HCT116 (cell line): ENCODE data around the gene CPTP. TPM values are rescaled to one million over a fixed set of nuclear protein-coding genes. Genes with fewer than 3 reads are reported as not detected.

Experiments used
- ATAC-seq: fragments of 200-7000 bp; cut with Tn5 transposase; 2 replicates; pipeline ENCODE4 v1.9.1; 2020; ENCODE audit warnings: mild to moderate bottlenecking, moderate library complexity
- BruUV-seq: library from RNA; stranded (reverse); fragments of 400-500 nt; replicated peaks from 2 replicates; lab custom pipeline; 2021; lab: Mats Ljungman, UMichigan
- CTCF ChIA-PET: fragments of 300-600 bp; sonication (Branson Sonifier 250); formaldehyde crosslinking; loops from one replicate; lab custom pipeline; 2021; ENCODE audit warnings: antibody characterized with exemption; lab: Charles Lee
- POLR2A ChIA-PET: fragments of 300-600, 350-600 bp; sonication (Branson Sonifier 250); formaldehyde crosslinking; loops from one replicate; lab custom pipeline; 2021; ENCODE audit warnings: antibody characterized with exemption; lab: Charles Lee
- RAD21 ChIA-PET, 2 experiments: fragments of 300-600 bp; sonication (Branson Sonifier 250); formaldehyde crosslinking; loops; one replicate each; lab custom pipeline; 2023; ENCODE audit warnings: low total read pairs in 2 of 2; ENCODE audit not compliant: uncharacterized antibody in 2 of 2, unreplicated experiment in 2 of 2, low non-redundant PET in 1 of 2; lab: Charles Lee
- DNase-seq: peaks from one replicate; pipeline ENCODE4 v3.0.0-alpha.2; 2010; ENCODE audit warnings: low read depth, low spot score
- H2AFZ ChIP-seq: fragments of 200-600 bp; shearing (Covaris generic), sonication (generic); 2 replicates; pipeline ENCODE4 v1.6.1; 2017; ENCODE audit warnings: low read depth, mixed run types, mixed read lengths, antibody characterized with exemption, low read length; ENCODE audit not compliant: poor library complexity, severe bottlenecking
- H3K27ac ChIP-seq: 2 replicates; pipeline ENCODE4 v1.5.1; 2012; ENCODE audit warnings: low read depth, low read length
- H3K27me3 ChIP-seq: fragments of 200-600 bp; sonication (generic); 2 replicates; pipeline ENCODE4 v1.6.1; 2016; ENCODE audit warnings: mixed run types, low read length, mixed read lengths; ENCODE audit not compliant: insufficient read depth
- H3K36me3 ChIP-seq, 2 experiments: fragments of 200-500 bp in 1 of 2; fragments of 200-600 bp in 1 of 2; sonication (Bioruptor generic) in 1 of 2; sonication (generic) in 1 of 2; 2 replicates each; pipeline versions ENCODE4 v1.5.1 to v1.6.1; 2014 to 2016; ENCODE audit warnings: low read length in 2 of 2, inconsistent platforms in 1 of 2, mixed read lengths in 1 of 2, mixed run types in 1 of 2; ENCODE audit not compliant: insufficient read depth in 2 of 2, control insufficient read depth in 1 of 2
- H3K4me1 ChIP-seq, 2 experiments: fragments of 200-600 bp in 1 of 2; sonication (generic) in 1 of 2; 2 replicates each; pipeline versions ENCODE4 v1.5.1 to v1.6.1; 2012 to 2017; ENCODE audit warnings: low read length in 2 of 2, inconsistent platforms in 1 of 2, mild to moderate bottlenecking in 1 of 2, mixed read lengths in 1 of 2, mixed run types in 1 of 2, moderate library complexity in 1 of 2; ENCODE audit not compliant: insufficient read depth in 2 of 2, control insufficient read depth in 1 of 2
- H3K4me2 ChIP-seq: fragments of 200-600 bp; sonication (generic); 2 replicates; pipeline ENCODE4 v1.6.1; 2017; ENCODE audit warnings: mixed run types, low read length, mixed read lengths
- H3K4me3 ChIP-seq, 2 experiments: fragments of 200-600 bp in 1 of 2; sonication (generic) in 1 of 2; replicated peaks in 1 of 2; 2 replicates each; pipeline ENCODE4 v1.5.1; 2011 to 2016; ENCODE audit warnings: low read length in 2 of 2, control low read depth in 1 of 2, low read depth in 1 of 2, mild to moderate bottlenecking in 1 of 2, mixed read lengths in 1 of 2, mixed run types in 1 of 2
- H3K79me2 ChIP-seq: fragments of 200-600 bp; sonication (generic); 2 replicates; pipeline ENCODE4 v1.6.1; 2017; ENCODE audit warnings: mild to moderate bottlenecking, mixed run types, low read length, moderate library complexity, mixed read lengths; ENCODE audit not compliant: insufficient read depth
- H3K9ac ChIP-seq: fragments of 200-600 bp; sonication (generic); 2 replicates; pipeline ENCODE4 v1.6.1; 2016; ENCODE audit warnings: low read length, mixed read lengths
- H3K9me2 ChIP-seq: fragments of 200-600 bp; sonication (generic), shearing (Covaris generic); 2 replicates; pipeline ENCODE4 v1.6.1; 2017; ENCODE audit warnings: mixed run types, mild to moderate bottlenecking, moderate library complexity; ENCODE audit not compliant: insufficient read depth
- H3K9me3 ChIP-seq, 2 experiments: fragments of 200-500 bp in 1 of 2; fragments of 200-600 bp in 1 of 2; sonication (Bioruptor generic) in 1 of 2; sonication (generic) in 1 of 2; 2 replicates each; pipeline ENCODE4 v1.6.1; 2014 to 2017; ENCODE audit warnings: low read length in 2 of 2, mixed read lengths in 2 of 2, inconsistent platforms in 1 of 2, low read depth in 1 of 2, mild to moderate bottlenecking in 1 of 2, mixed run types in 1 of 2, moderate library complexity in 1 of 2; ENCODE audit not compliant: control insufficient read depth in 1 of 2, insufficient read depth in 1 of 2
- H4K20me1 ChIP-seq: fragments of 200-600 bp; sonication (generic), shearing (Covaris generic); 2 replicates; pipeline ENCODE4 v1.6.1; 2017; ENCODE audit warnings: mixed run types, mild to moderate bottlenecking, moderate library complexity; ENCODE audit not compliant: insufficient read depth
- CBX3 ChIP-seq: IDR thresholded peaks from 2 replicates; pipeline ENCODE4 v1.6.1; 2012; ENCODE audit warnings: low read depth
- CEBPB ChIP-seq: IDR thresholded peaks from 2 replicates; pipeline ENCODE4 v1.6.1; 2012; ENCODE audit warnings: low read depth
- CTCF ChIP-seq, 3 experiments: fragments of 200-600 bp in 1 of 3; sonication (generic) in 1 of 3; IDR thresholded peaks in 2 of 3; conservative IDR thresholded peaks in 1 of 3; 2 replicates each; pipeline ENCODE4 v1.5.1; 2012 to 2017; ENCODE audit warnings: low read depth in 2 of 3, low read length in 2 of 3, antibody characterized with exemption in 1 of 3, borderline replicate concordance in 1 of 3, control low read depth in 1 of 3, mild to moderate bottlenecking in 1 of 3, mixed read lengths in 1 of 3, mixed run types in 1 of 3, moderate library complexity in 1 of 3; ENCODE audit not compliant: insufficient read depth in 1 of 3
- EZH2 ChIP-seq: fragments of 200-600 bp; sonication (generic); IDR thresholded peaks from 2 replicates; pipeline ENCODE4 v1.6.1; 2017; ENCODE audit warnings: antibody characterized with exemption, mixed run types
- FOSL1 ChIP-seq: IDR thresholded peaks from 2 replicates; pipeline ENCODE4 v1.6.1; 2012; ENCODE audit warnings: low read depth
- SIN3A ChIP-seq: IDR thresholded peaks from 2 replicates; pipeline ENCODE4 v1.6.1; 2012; ENCODE audit warnings: low read depth
- SRF ChIP-seq: IDR thresholded peaks from 2 replicates; pipeline ENCODE4 v1.6.1; 2012; ENCODE audit warnings: low read depth
- intact Hi-C: fragments of 100-400 bp; cut with micrococcal nuclease; formaldehyde crosslinking; loops from 2 replicates; pipeline ENCODE4 v1.10.0; 2022
- total RNA-seq: library from RNA; stranded (reverse); gene quantifications from one replicate; pipeline ENCODE4 v1.2.1, GENCODE V29; 2021; ENCODE audit not compliant: unreplicated experiment
- TF ChIP-seq, protein P1 (sequence below): IDR thresholded peaks from 2 replicates; pipeline ENCODE4 v1.6.1; 2012
- TF ChIP-seq, protein P2 (sequence below): IDR thresholded peaks from 2 replicates; pipeline ENCODE4 v1.6.1; 2012

CPTP gene
- total RNA-seq, 1 experiment from 2014 or later, result 16.3 TPM

DNA sequence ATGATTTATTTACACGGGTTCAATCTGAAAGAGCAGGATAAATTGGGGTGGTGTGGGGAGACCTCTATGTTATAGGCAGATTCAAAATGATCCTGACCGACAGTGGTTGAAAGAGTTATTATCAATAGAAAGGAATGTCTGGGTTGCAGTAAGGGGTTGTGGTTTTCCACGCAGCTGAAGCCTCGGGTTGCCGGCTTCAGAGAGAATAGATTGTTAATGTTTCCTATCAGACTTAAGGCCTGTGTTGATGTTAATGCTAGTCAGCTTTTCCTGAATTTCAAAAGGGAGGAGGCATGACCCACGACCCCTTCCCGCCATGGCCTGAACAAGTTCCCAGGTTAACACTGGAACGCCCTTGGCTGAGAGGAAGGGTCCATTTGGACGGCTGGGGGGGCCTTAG is 48.8 kb upstream of the CPTP start (continued):
- TF ChIP-seq, protein P1, sequence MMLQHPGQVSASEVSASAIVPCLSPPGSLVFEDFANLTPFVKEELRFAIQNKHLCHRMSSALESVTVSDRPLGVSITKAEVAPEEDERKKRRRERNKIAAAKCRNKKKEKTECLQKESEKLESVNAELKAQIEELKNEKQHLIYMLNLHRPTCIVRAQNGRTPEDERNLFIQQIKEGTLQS, result no peak
- TF ChIP-seq, all 23 proteins: peak for 0

GRCh38 chr1:1278620-1279019 is 46.0 kb upstream of the CPTP start:
- no peaks in the 10 kb centered on the region for H3K27me3 ChIP-seq
- H3K4me3 ChIP-seq, result no peak overlapping the region
- BruUV-seq, result no TSS peak
- H3K4me1 ChIP-seq, result peaks cover 6 to 32% of the 10 kb centered on the region in 2 experiments; a peak in 3 of 4 replicates
- no peak for DNase-seq
- no peaks in the 10 kb centered on the region for H3K9me2 ChIP-seq
- no peak overlapping the region for H3K9ac ChIP-seq
- CTCF ChIA-PET, result interaction anchor here (0.7 to 2.7 kb wide), 2 partner anchors 13 to 14 kb away, joined by 3 to 7 read pairs; no protein-coding TSS in a partner anchor
- no peaks in the 10 kb centered on the region for H3K9me3 ChIP-seq
- RAD21 ChIA-PET, result no interaction called here
- no peak overlapping the region for H2AFZ ChIP-seq
- no peak overlapping the region for H3K27ac ChIP-seq
- no peak for ATAC-seq
- H3K4me2 ChIP-seq, result no peak overlapping the region
- H3K36me3 ChIP-seq, result no peaks in the 10 kb centered on the region
- intact Hi-C loops, result no loop called here
- H3K79me2 ChIP-seq, result no peaks in the 10 kb centered on the region; the same call in 1 of the 2 replicates
- no peak for TF ChIP-seq SRF
- no peak for TF ChIP-seq CBX3
- TF ChIP-seq EZH2, result no peak
- TF ChIP-seq FOSL1, result no peak
- no peak for TF ChIP-seq CTCF (IDR thresholded peaks at IDR 0.05 in 2 of 3, conservative IDR thresholded peaks at IDR 0.05 in 1 of 3; ENCODE audit: borderline replicate concordance in 1 of 3, insufficient read depth in 1 of 3, low read depth in 2 of 3, low read length in 2 of 3)
- TF ChIP-seq CEBPB, result no peak
- TF ChIP-seq, protein P1, result no peak
- TF ChIP-seq SIN3A, result no peak
- TF ChIP-seq, protein P2, sequence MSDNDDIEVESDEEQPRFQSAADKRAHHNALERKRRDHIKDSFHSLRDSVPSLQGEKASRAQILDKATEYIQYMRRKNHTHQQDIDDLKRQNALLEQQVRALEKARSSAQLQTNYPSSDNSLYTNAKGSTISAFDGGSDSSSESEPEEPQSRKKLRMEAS, result no peak
- POLR2A ChIA-PET, result no interaction called here
- H4K20me1 ChIP-seq, result no peaks in the 10 kb centered on the region
